Adipocyte (in vitro differentiated cells): ENCODE results near the gene PCDH15.

Experiments used
- DNase-seq: peaks from one replicate; pipeline ENCODE4 v3.0.0-alpha.2; 2015; ENCODE audit warnings: low read depth
- H3K27me3 ChIP-seq: replicated peaks from 2 replicates; pipeline ENCODE4 v1.7.0; 2013; ENCODE audit warnings: mild to moderate bottlenecking, low read length, moderate library complexity; ENCODE audit not compliant: control insufficient read depth, insufficient read depth
- H3K36me3 ChIP-seq: 2 replicates; pipeline ENCODE4 v1.7.0; 2013; ENCODE audit warnings: low read length, mild to moderate bottlenecking, moderate library complexity; ENCODE audit not compliant: control insufficient read depth, insufficient read depth, severe bottlenecking
- H3K4me1 ChIP-seq: 2 replicates; pipeline ENCODE4 v1.7.0; 2013; ENCODE audit warnings: mild to moderate bottlenecking, low read length, moderate library complexity; ENCODE audit not compliant: control insufficient read depth, insufficient read depth
- H3K4me3 ChIP-seq: 2 replicates; pipeline ENCODE4 v1.7.0; 2013; ENCODE audit warnings: mild to moderate bottlenecking, low read length, moderate library complexity
- H3K9ac ChIP-seq: 2 replicates; pipeline ENCODE4 v1.7.0; 2013; ENCODE audit warnings: mild to moderate bottlenecking, low read length, moderate library complexity
- H3K9me3 ChIP-seq: 2 replicates; pipeline ENCODE4 v1.7.0; 2013; ENCODE audit warnings: mild to moderate bottlenecking, low read length, moderate library complexity; ENCODE audit not compliant: control insufficient read depth

The PCDH15 gene

DNA sequence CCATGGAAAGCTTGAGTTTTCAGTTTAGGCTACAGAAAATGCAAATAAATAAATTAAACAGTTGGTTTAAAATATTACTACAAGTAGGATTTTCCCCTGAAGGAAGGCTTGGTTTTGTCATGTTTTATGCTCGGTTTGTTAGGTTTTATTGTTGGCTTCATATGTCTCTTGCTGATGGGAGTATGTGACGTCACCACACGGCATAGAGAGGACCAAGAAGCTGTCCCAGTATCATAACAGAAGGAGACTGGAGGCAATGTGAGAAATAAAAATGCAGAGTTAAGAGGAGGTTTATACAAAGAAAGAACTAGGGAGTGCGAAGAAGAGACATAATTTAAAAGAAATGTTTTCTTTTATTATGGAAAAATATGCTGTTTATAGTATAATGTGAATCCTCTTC lies 24.4 kb downstream of the PCDH15 start:
- H3K9me3 ChIP-seq = no peaks in the 10 kb centered on the region
- no peaks in the 10 kb centered on the region for H3K36me3 ChIP-seq
- H3K9ac ChIP-seq = no peak overlapping the region
- H3K4me3 ChIP-seq = no peak overlapping the region
- H3K4me1 ChIP-seq = no peaks in the 10 kb centered on the region
- H3K27me3 ChIP-seq = no peaks in the 10 kb centered on the region
- DNase-seq = no peak

DNA sequence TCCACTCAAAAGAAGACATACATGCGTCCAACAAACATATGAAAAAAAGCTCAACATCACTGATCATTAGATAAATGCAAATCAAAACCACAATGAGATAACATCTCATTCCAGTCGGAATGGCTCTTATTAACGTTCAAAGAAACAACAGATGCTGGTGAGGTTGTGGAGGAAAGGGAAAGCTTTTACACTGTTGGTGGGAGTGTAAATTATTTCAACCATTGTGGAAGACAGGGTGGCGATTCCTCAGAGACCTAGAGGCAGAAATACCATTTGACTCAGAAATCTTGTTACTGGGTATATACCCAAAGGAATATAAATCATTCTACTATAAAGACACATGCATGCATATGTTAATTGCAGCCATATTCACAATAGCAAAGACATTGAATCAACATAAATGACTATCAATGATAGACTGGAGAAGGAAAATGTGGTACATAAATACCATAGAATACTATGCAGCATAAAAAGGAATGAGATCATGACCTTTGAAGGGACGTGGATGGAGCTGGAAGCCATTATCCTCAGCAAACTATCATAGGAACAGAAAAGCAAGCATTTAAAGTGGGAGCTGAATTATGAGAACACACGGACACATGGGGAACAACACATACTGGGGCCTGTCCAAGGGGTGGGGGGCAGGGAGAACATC lies 28.4 kb downstream of the PCDH15 start:
- Histone ChIP-seq H3K4me1 (no peaks in the 10 kb centered on the region), H3K9ac (no peak overlapping the region), H3K36me3 (no peaks in the 10 kb centered on the region), H3K9me3 (no peaks in the 10 kb centered on the region), H3K4me3 (no peak overlapping the region), H3K27me3 (no peaks in the 10 kb centered on the region)
- no peak for DNase-seq

DNA sequence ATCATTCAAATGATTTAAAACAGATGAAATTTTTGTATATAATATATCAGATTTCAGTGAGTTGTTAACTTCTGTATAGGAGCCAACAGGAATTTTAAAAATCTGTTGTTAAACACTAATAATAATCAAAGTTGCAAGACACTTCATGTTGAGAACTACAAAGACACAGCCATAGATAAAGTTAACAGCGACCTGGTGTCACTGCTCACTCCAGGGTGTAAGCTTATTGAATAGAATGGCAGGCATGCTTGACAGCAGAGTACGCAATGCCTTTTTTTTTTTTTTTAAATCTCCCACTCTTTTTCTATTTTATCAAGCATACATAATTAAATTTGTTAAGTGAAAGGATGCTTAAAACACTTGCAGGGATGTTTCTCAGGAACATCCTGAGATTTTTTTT lies 32.0 kb downstream of the PCDH15 start:
- Histone ChIP-seq H3K9me3 (no peaks in the 10 kb centered on the region), H3K27me3 (no peaks in the 10 kb centered on the region), H3K4me3 (no peak overlapping the region), H3K4me1 (no peaks in the 10 kb centered on the region), H3K36me3 (no peaks in the 10 kb centered on the region), H3K9ac (no peak overlapping the region)
- DNase-seq = no peak

- Histone ChIP-seq H3K27me3 (no peaks in the 10 kb centered on the region), H3K36me3 (no peaks in the 10 kb centered on the region), H3K9me3 (no peaks in the 10 kb centered on the region), H3K4me3 (no peak overlapping the region), H3K4me1 (no peaks in the 10 kb centered on the region), H3K9ac (no peak overlapping the region)
- DNase-seq = no peak
Observed at GRCh38 chr10:54758791-54759190, 42.2 kb downstream of the PCDH15 start.

- DNase-seq = no peak
Observed at GRCh38 chr10:54749623-54750022, 51.4 kb downstream of the PCDH15 start.

GRCh38 chr10:54745436-54745835 lies 55.6 kb downstream of the PCDH15 start:
- Histone ChIP-seq H3K27me3 (no peaks in the 10 kb centered on the region), H3K4me3 (no peak overlapping the region), H3K36me3 (no peaks in the 10 kb centered on the region), H3K9ac (no peak overlapping the region), H3K9me3 (no peaks in the 10 kb centered on the region), H3K4me1 (no peaks in the 10 kb centered on the region)
- no peak for DNase-seq

More at GRCh38 chr10:54749623-54750022, 51.4 kb downstream of the PCDH15 start:
- H3K9me3 ChIP-seq = no peaks in the 10 kb centered on the region
- H3K9ac ChIP-seq = no peak overlapping the region
- no peaks in the 10 kb centered on the region for H3K4me1 ChIP-seq
- no peaks in the 10 kb centered on the region for H3K27me3 ChIP-seq
- no peaks in the 10 kb centered on the region for H3K36me3 ChIP-seq
- H3K4me3 ChIP-seq = no peak overlapping the region

DNA sequence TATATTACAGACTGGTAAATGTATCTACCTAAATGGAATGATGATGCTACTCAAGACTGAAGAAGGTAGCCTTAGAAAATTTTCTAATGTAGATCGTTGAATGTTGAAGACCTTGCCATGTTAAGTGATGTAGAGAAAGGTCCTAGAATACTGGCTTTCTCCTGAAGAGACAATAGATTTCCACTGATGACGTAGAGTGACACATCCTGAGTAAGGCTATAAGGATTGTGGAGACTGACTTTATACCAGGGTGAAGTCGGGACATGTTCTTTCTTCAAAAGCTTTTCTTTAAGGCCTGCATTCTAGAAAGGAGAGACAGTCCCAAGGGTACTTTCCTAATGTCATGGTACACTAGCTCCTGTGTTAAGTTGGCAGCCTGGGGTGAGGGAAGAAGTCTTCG lies 58.6 kb downstream of the PCDH15 start:
- Histone ChIP-seq H3K27me3 (no peaks in the 10 kb centered on the region), H3K9ac (no peak overlapping the region), H3K4me1 (no peaks in the 10 kb centered on the region), H3K4me3 (no peak overlapping the region), H3K36me3 (no peaks in the 10 kb centered on the region), H3K9me3 (no peaks in the 10 kb centered on the region)
- DNase-seq = no peak

DNA sequence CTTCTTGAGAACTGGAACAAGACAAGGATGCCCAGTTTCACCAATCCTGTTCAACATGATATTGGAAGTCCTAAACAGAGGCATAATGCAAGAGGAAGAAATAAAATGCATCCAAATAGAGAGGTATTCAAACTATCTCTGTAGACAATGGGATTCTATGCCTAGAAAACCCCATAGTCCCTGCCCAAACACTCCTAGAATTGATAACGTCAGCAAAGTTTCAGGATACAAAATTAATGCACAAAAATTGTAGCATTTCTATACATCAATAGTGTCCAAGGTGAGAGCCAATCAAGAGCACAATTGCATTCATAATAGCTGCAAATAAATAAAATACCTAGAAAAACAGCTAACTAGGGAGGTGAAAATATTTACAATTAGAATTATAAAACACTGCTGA lies 72.5 kb downstream of the PCDH15 start:
- H3K9me3 ChIP-seq = no peaks in the 10 kb centered on the region
- DNase-seq = no peak
- H3K36me3 ChIP-seq = no peaks in the 10 kb centered on the region
- no peaks in the 10 kb centered on the region for H3K27me3 ChIP-seq
- no peaks in the 10 kb centered on the region for H3K4me1 ChIP-seq
- no peak overlapping the region for H3K4me3 ChIP-seq
- no peak overlapping the region for H3K9ac ChIP-seq

DNA sequence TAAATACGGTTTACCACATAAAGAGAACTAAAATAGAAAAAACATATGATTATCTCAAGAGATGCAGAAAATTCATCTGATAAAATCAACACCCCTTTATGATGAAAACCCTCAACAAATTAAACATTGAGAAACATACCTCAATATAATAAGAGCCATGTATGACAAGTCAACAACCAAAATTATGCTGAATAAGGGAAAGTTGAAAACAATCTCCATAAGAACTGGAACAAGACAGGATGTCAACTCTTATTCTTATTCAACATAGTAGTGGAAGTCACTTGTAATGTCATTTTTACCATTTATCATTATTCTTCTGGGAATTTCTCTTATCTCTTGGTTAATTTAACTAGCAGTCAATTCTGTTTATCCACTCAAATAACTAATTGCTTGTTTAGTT lies 79.0 kb downstream of the PCDH15 start:
- H3K36me3 ChIP-seq = no peaks in the 10 kb centered on the region
- no peak overlapping the region for H3K9ac ChIP-seq
- H3K27me3 ChIP-seq = no peaks in the 10 kb centered on the region
- no peak overlapping the region for H3K4me3 ChIP-seq
- no peak for DNase-seq
- no peaks in the 10 kb centered on the region for H3K4me1 ChIP-seq
- H3K9me3 ChIP-seq = no peaks in the 10 kb centered on the region

GRCh38 chr10:54710918-54711317 lies 90.1 kb downstream of the PCDH15 start:
- H3K9me3 ChIP-seq = no peaks in the 10 kb centered on the region
- no peak overlapping the region for H3K4me3 ChIP-seq
- DNase-seq = no peak
- H3K36me3 ChIP-seq = no peaks in the 10 kb centered on the region
- H3K27me3 ChIP-seq = no peaks in the 10 kb centered on the region
- no peaks in the 10 kb centered on the region for H3K4me1 ChIP-seq
- no peak overlapping the region for H3K9ac ChIP-seq

DNA sequence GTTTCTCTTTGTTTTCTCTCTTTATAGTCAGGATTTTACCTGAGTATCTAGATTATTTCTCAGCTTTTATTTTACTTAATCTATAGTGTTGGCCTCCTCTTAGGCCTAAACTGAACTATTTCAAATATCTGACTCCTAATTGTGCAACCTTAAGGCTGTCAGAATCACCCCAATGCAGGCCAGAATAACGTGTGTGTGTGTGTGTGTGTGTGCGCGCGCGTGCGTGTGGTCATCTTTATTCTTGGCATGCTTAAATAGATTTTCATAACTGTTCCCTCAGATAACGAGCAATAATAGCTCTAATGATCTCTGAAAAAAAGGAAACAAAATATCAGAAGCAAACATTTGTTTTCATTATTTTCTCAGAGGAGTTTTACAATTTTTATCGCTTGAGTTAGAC lies 92.4 kb downstream of the PCDH15 start:
- no peaks in the 10 kb centered on the region for H3K4me1 ChIP-seq
- no peaks in the 10 kb centered on the region for H3K36me3 ChIP-seq
- H3K9ac ChIP-seq = no peak overlapping the region

GRCh38 chr10:54708021-54708420 lies 93.0 kb downstream of the PCDH15 start:
- no peaks in the 10 kb centered on the region for H3K9me3 ChIP-seq

More for the DNA sequence above, 92.4 kb downstream of the PCDH15 start:
- no peak for DNase-seq
- Histone ChIP-seq H3K9me3 (no peaks in the 10 kb centered on the region), H3K27me3 (no peaks in the 10 kb centered on the region), H3K4me3 (no peak overlapping the region)

More at GRCh38 chr10:54708021-54708420, 93.0 kb downstream of the PCDH15 start:
- no peak overlapping the region for H3K9ac ChIP-seq
- no peaks in the 10 kb centered on the region for H3K27me3 ChIP-seq
- no peaks in the 10 kb centered on the region for H3K36me3 ChIP-seq
- DNase-seq = no peak
- H3K4me3 ChIP-seq = no peak overlapping the region
- H3K4me1 ChIP-seq = no peaks in the 10 kb centered on the region
